ENCODE data around the gene MYL6B.

MYL6B gene

DNA sequence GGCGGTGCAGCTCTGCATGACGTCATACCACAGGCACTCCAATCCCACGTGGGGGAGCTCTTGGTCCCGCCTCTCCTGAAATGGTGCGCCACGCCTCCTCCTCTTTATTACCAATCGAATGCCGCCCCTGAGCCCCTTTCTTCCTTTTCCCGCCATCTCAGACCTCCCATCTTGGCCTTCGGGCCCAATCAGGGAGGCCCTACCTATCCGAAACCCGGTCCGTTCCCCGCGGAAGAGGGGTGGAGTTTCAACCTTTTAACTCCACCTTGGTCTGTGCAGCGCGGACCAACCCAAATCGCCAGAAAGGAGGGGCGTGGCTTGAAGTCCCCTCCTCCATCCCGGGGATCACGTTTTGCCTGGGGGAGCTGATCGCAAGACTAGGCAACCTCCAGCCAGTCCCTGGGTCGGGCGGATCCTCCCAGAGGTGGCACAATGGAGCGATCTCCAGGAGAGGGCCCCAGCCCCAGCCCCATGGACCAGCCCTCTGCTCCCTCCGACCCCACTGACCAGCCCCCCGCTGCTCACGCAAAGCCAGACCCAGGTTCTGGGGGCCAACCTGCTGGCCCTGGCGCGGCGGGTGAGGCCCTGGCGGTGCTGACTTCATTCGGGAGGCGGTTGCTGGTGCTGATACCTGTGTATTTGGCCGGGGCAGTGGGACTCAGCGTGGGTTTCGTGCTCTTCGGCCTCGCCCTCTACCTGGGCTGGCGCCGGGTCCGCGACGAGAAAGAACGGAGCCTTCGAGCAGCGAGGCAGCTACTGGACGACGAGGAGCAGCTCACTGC, 24.3 kb upstream of the MYL6B start, which contains the start of gene ESYT1:
TSS of gene ESYT1 (plus strand) at position 380 of the 782 bp plus-strand sequence. CDS start at position 433, 53 bp downstream.
- peak within 1 kb of the TSS; percentile 89 for H3K4me3 ChIP-seq
- peak within 1 kb of the TSS; percentile 92 for H3K27ac ChIP-seq
- H3K9me3 ChIP-seq (ENCODE audit: low read depth, low read length), result no peaks in the 10 kb centered on the region
- H3K9ac ChIP-seq (ENCODE audit: insufficient read length), result peak within 1 kb of the TSS; percentile 84
- TF ChIP-seq FOXP2 (optimal IDR thresholded peaks at IDR 0.05; ENCODE audit: control extremely low read depth, extremely low read length, insufficient read depth) (peak; percentile 33), EZH2 (IDR thresholded peaks at IDR 0.05) (no peak), POLR2AphosphoS5 (IDR thresholded peaks at IDR 0.05; ENCODE audit: borderline replicate concordance, low read depth, low read length) (peak; percentile 90)
- DNase-seq (ENCODE audit: low read depth, low spot score), result peak; percentile 99
- peaks cover 25% of the 10 kb centered on the region for H3K36me3 ChIP-seq (ENCODE audit: insufficient read depth, low read length)

DNA sequence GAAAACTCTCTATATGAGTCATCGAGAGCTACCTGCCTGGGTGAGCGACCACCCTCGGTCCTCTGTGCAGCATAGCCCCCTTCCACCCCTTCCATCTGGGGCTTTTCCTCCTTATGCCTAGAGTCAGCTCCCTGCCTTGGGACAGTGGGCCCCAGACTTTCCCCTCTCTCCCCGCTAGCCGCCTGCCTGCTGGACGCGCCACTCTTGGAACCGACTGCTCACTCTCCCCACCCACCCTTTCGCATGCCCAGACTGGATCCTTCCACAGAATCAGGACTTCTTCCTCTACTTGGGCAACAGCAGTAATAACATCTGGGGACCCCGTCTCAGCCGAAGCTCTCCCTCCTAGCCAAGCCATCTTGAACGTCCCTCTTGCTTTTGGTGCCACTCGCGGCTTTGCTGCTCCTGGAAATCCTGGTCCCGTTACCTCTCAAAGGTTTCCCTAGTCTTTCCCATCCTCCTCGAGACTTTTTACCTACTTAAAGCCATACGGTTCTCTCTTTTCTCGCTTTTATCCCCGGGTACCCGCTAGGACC, 23.6 kb upstream of the MYL6B start:
- Histone ChIP-seq H3K27ac (no peak overlapping the region), H3K9me3 (ENCODE audit: low read depth, low read length) (no peaks in the 10 kb centered on the region), H3K9ac (ENCODE audit: insufficient read length) (peak overlapping the region; percentile 84), H3K36me3 (ENCODE audit: insufficient read depth, low read length) (peaks cover 31% of the 10 kb centered on the region), H3K4me3 (peak overlapping the region; percentile 89)
- no peak for DNase-seq (ENCODE audit: low read depth, low spot score)
- TF ChIP-seq FOXP2 (optimal IDR thresholded peaks at IDR 0.05; ENCODE audit: control extremely low read depth, extremely low read length, insufficient read depth) (no peak), POLR2AphosphoS5 (IDR thresholded peaks at IDR 0.05; ENCODE audit: borderline replicate concordance, low read depth, low read length) (no peak), EZH2 (IDR thresholded peaks at IDR 0.05) (no peak)

DNA sequence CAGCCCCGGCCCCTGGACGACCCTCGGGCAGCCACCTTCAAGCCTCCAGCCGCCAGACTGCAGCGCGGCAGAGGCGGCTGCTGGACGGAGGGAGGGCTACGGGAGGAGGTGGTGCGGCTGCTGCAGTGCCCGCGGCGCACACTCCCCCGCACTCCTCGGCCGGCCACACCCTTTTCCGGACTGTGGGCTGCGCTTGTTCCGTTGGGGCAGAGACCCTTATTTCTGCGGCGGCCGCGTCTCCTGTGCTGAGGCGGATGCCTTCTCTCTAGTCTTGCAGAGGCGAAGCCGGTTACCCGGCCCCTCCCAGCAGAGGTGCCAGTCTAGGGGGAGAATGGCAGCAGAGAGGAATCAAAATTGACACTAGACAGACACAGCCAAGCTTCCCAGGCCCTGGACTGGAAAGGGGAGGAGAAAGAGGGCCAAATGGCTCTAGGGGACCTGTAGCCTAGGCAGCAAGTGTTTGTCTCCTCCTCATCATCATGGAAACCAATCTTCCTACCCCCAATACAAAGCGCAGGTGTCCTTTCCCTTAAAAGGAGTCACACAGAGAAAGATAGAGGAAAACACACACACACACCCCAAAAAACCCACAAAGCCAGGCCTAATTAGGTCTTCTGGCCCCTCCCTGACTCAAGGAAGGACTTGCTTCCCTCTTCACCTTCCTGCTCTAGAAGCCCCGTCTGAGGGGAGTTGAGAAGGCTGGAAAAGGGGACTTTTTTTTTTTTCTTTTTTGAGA, 23.0 kb upstream of the MYL6B start:
- Histone ChIP-seq H3K9me3 (ENCODE audit: low read depth, low read length) (no peaks in the 10 kb centered on the region), H3K36me3 (ENCODE audit: insufficient read depth, low read length) (peaks cover 38% of the 10 kb centered on the region), H3K4me3 (peak overlapping the region; percentile 89), H3K27ac (no peak overlapping the region), H3K9ac (ENCODE audit: insufficient read length) (peak overlapping the region; percentile 84)
- no peak for TF ChIP-seq FOXP2 (optimal IDR thresholded peaks at IDR 0.05; ENCODE audit: control extremely low read depth, extremely low read length, insufficient read depth)
- peak; percentile 41; the same call in 1 of the 2 replicates for TF ChIP-seq POLR2AphosphoS5 (IDR thresholded peaks at IDR 0.05; ENCODE audit: borderline replicate concordance, low read depth, low read length)
- no peak for TF ChIP-seq EZH2 (IDR thresholded peaks at IDR 0.05)
- DNase-seq (ENCODE audit: low read depth, low spot score), result no peak

DNA sequence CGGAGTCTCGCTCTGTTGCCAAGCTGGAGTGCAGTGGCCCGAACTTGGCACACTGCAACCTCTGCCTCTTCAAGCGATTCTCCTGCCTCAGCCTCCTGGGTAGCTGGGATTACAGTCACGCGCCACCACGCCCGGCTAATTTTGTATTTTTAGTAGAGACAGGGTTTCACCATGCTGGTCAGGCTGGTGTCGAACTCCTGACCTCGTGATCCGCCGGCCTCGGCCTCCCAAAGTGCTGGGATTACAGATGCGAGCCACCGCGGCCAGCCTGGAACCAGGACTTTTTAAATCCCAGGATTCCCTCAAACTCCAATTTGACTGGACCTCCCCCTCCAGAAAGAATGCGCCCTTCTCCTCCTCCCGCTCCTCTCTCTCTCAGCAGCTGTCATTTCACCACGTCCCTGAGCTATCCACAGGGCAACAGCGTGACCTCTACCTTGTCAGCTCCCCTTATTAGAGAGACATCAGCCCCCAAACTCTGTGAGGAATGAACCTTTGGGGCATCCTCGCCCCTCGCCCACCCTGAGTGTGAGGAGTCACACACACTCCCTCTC, 22.4 kb upstream of the MYL6B start:
- DNase-seq (ENCODE audit: low read depth, low spot score), result no peak
- H3K9ac ChIP-seq (ENCODE audit: insufficient read length), result no peak overlapping the region
- peaks cover 42% of the 10 kb centered on the region for H3K36me3 ChIP-seq (ENCODE audit: insufficient read depth, low read length)
- TF ChIP-seq FOXP2 (optimal IDR thresholded peaks at IDR 0.05; ENCODE audit: control extremely low read depth, extremely low read length, insufficient read depth) (no peak), POLR2AphosphoS5 (IDR thresholded peaks at IDR 0.05; ENCODE audit: borderline replicate concordance, low read depth, low read length) (no peak), EZH2 (IDR thresholded peaks at IDR 0.05) (no peak)
- peak overlapping the region; percentile 89; the same call in 1 of the 2 replicates for H3K4me3 ChIP-seq
- no peaks in the 10 kb centered on the region for H3K9me3 ChIP-seq (ENCODE audit: low read depth, low read length)
- H3K27ac ChIP-seq, result no peak overlapping the region

DNA sequence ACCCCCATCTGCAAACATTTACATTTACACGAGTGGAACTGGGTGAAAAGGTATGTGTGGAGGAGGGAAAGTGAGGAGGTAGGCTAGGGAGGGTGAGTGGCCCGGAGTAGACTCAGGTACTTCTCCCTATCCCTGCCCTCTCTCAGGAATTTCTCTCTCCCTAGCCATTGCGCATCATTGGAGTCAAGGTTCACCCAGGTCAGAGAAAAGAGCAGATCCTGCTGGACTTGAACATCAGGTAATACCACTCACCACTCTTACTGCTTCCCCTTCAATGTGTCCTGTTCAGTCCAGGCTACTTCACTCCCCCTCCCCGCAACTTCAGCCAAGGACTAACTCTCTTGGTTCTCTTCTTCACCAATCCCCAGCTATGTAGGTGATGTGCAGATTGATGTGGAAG, 21.5 kb upstream of the MYL6B start:
- no peak for TF ChIP-seq FOXP2 (optimal IDR thresholded peaks at IDR 0.05; ENCODE audit: control extremely low read depth, extremely low read length, insufficient read depth)
- TF ChIP-seq EZH2 (IDR thresholded peaks at IDR 0.05), result no peak
- no peak for TF ChIP-seq POLR2AphosphoS5 (IDR thresholded peaks at IDR 0.05; ENCODE audit: borderline replicate concordance, low read depth, low read length)
- H3K9me3 ChIP-seq (ENCODE audit: low read depth, low read length), result no peaks in the 10 kb centered on the region
- no peak overlapping the region for H3K4me3 ChIP-seq
- H3K27ac ChIP-seq, result no peak overlapping the region
- DNase-seq (ENCODE audit: low read depth, low spot score), result no peak
- H3K36me3 ChIP-seq (ENCODE audit: insufficient read depth, low read length), result peaks cover 42% of the 10 kb centered on the region
- H3K9ac ChIP-seq (ENCODE audit: insufficient read length), result no peak overlapping the region

DNA sequence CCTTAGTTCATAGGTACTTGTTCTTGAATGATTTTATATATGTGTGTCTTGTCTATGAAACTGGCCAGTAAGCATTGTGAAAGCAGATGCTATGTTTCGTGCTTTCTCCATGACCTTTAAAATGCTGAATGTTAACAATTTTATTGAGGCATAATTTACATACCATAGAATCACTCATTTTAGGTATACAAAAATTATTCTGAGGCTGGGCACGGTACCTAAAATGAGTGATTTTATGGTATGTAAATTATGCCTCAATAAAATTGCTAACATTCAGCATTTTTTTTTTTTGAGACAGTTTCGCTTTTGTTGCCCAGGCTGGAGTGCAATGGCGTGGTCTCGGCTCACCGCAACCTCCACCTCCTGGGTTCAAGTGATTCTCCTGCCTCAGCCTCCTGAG, 17.5 kb upstream of the MYL6B start:
- DNase-seq (ENCODE audit: low read depth, low spot score), result no peak
- Histone ChIP-seq H3K9me3 (ENCODE audit: low read depth, low read length) (no peaks in the 10 kb centered on the region), H3K27ac (no peak overlapping the region), H3K36me3 (ENCODE audit: insufficient read depth, low read length) (peaks cover 77% of the 10 kb centered on the region), H3K4me3 (no peak overlapping the region), H3K9ac (ENCODE audit: insufficient read length) (no peak overlapping the region)
- TF ChIP-seq POLR2AphosphoS5 (IDR thresholded peaks at IDR 0.05; ENCODE audit: borderline replicate concordance, low read depth, low read length) (no peak), EZH2 (IDR thresholded peaks at IDR 0.05) (no peak), FOXP2 (optimal IDR thresholded peaks at IDR 0.05; ENCODE audit: control extremely low read depth, extremely low read length, insufficient read depth) (no peak)

DNA sequence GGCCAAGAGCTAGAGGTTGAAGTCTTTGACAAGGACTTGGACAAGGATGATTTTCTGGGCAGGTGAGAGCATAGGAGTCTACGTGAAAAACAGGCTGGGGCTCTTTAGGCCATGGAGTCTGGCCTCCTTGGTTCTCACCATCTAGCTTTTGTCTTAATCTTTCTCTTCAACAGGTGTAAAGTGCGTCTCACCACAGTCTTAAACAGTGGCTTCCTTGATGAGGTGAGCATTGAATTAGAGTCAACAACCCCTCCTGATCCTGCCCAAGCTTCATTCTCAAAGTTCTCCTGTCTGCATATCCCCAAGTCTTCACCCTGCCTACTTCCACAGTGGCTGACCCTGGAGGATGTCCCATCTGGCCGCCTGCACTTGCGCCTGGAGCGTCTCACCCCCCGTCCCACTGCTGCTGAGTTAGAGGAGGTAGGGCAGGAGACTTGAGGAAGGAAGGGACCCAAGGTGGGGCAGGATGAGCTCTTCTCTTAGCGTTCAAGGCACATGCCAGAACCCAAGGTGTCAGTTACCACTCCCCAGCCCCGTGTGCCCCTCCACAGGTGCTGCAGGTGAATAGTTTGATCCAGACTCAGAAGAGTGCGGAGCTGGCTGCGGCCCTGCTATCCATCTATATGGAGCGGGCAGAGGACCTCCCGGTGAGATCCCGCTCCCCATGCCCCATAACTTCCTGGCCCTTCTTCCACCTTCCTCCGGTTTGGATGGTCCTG, 14.4 kb upstream of the MYL6B start:
- Histone ChIP-seq H3K9me3 (ENCODE audit: low read depth, low read length) (no peaks in the 10 kb centered on the region), H3K27ac (no peak overlapping the region), H3K4me3 (no peak overlapping the region), H3K36me3 (ENCODE audit: insufficient read depth, low read length) (peaks cover 74% of the 10 kb centered on the region), H3K9ac (ENCODE audit: insufficient read length) (no peak overlapping the region)
- TF ChIP-seq FOXP2 (optimal IDR thresholded peaks at IDR 0.05; ENCODE audit: control extremely low read depth, extremely low read length, insufficient read depth) (no peak), POLR2AphosphoS5 (IDR thresholded peaks at IDR 0.05; ENCODE audit: borderline replicate concordance, low read depth, low read length) (no peak), EZH2 (IDR thresholded peaks at IDR 0.05) (no peak)
- no peak for DNase-seq (ENCODE audit: low read depth, low spot score)
